SK-N-SH (cell line): Measurements from ENCODE around the gene NAV1. TPM values are rescaled to one million over a fixed set of nuclear protein-coding genes. Genes with fewer than 3 reads are reported as not detected.
A peak's percentile ranks its signal among the peaks of the same experiment; 100 is the strongest.

Experiments
- CTCF ChIA-PET: fragments of 300-600, 350-600 bp; formaldehyde crosslinking; extraction: SDS; loops from one replicate; lab custom pipeline; 2021; lab: Yijun Ruan, JAX
- POLR2A ChIA-PET: fragments of 350-600 bp; sonication (Branson Sonifier 250); formaldehyde crosslinking; extraction: SDS; loops from one replicate; lab custom pipeline; 2020; ENCODE audit warnings: antibody characterized with exemption, inconsistent platforms; lab: Yijun Ruan, JAX
- DNase-seq: peaks from one replicate; pipeline ENCODE4 v3.0.0; 2012
- H2AFZ ChIP-seq: fragments of 200-600 bp; sonication (generic); 2 replicates; pipeline ENCODE4 v1.8.1; 2016; ENCODE audit warnings: antibody characterized with exemption, mild to moderate bottlenecking, low read depth
- H3F3A ChIP-seq: fragments of 200-600 bp; sonication (generic); replicated peaks from 2 replicates; pipeline ENCODE3; 2016; ENCODE audit warnings: antibody characterized with exemption, mild to moderate bottlenecking; ENCODE audit not compliant: insufficient read depth
- H3K27ac ChIP-seq, 2 experiments: fragments of 200-500 bp in 1 of 2; fragments of 200-600 bp in 1 of 2; sonication (Bioruptor generic) in 1 of 2; sonication (generic), shearing (Covaris generic) in 1 of 2; 2 replicates each; pipeline versions ENCODE4 v1.5.1 to v1.6.1; 2014 to 2016; ENCODE audit warnings: low read depth in 2 of 2, inconsistent platforms in 1 of 2, low read length in 1 of 2, mild to moderate bottlenecking in 1 of 2, mixed read lengths in 1 of 2
- H3K27me3 ChIP-seq: fragments of 200-600 bp; sonication (generic), shearing (Covaris generic); 2 replicates; pipeline ENCODE4 v1.6.1; 2016; ENCODE audit warnings: mixed run types; ENCODE audit not compliant: insufficient read depth
- H3K36me3 ChIP-seq, 2 experiments: fragments of 200-500 bp in 1 of 2; fragments of 200-600 bp in 1 of 2; sonication (Bioruptor generic) in 1 of 2; sonication (generic) in 1 of 2; replicated peaks in 1 of 2; 2 replicates each; pipeline versions ENCODE3 to v1.5.1; 2014 to 2016; ENCODE audit warnings: low read length in 1 of 2, mild to moderate bottlenecking in 1 of 2; ENCODE audit not compliant: insufficient read depth in 2 of 2, control insufficient read depth in 1 of 2
- H3K4me1 ChIP-seq, 2 experiments: fragments of 200-500 bp in 1 of 2; fragments of 200-600 bp in 1 of 2; sonication (Bioruptor generic) in 1 of 2; sonication (generic), shearing (Covaris generic) in 1 of 2; 2 replicates each; pipeline versions ENCODE4 v1.5.1 to v1.6.1; 2014 to 2016; ENCODE audit warnings: low read depth in 1 of 2, low read length in 1 of 2, mixed run types in 1 of 2; ENCODE audit not compliant: insufficient read depth in 2 of 2, control insufficient read depth in 1 of 2
- H3K4me2 ChIP-seq: fragments of 200-600 bp; sonication (generic), shearing (Covaris generic); 2 replicates; pipeline ENCODE4 v1.6.1; 2017; ENCODE audit warnings: mixed run types
- H3K4me3 ChIP-seq, 2 experiments: fragments of 200-500 bp in 1 of 2; fragments of 200-600 bp in 1 of 2; sonication (Bioruptor generic) in 1 of 2; sonication (generic), shearing (Covaris generic) in 1 of 2; 2 replicates each; pipeline versions ENCODE4 v1.5.1 to v1.8.1; 2014 to 2016; ENCODE audit warnings: low read depth in 2 of 2, inconsistent platforms in 1 of 2, low read length in 1 of 2, mild to moderate bottlenecking in 1 of 2, mixed read lengths in 1 of 2, moderate library complexity in 1 of 2
- H3K79me2 ChIP-seq: fragments of 200-600 bp; sonication (generic); 2 replicates; pipeline ENCODE4 v1.8.1; 2017; ENCODE audit warnings: mild to moderate bottlenecking; ENCODE audit not compliant: insufficient read depth
- H3K9ac ChIP-seq: fragments of 200-600 bp; sonication (generic); 2 replicates; pipeline ENCODE4 v1.6.1; 2017; ENCODE audit warnings: mixed run types
- H3K9me2 ChIP-seq: fragments of 200-600 bp; sonication (generic); 2 replicates; pipeline ENCODE4 v1.6.1; 2017; ENCODE audit warnings: mixed run types
- H3K9me3 ChIP-seq: fragments of 200-600 bp; sonication (generic); 2 replicates; pipeline ENCODE4 v1.6.1; 2017; ENCODE audit warnings: mixed run types, mild to moderate bottlenecking, moderate library complexity
- H4K20me1 ChIP-seq: fragments of 200-600 bp; sonication (generic); 2 replicates; pipeline ENCODE4 v1.6.1; 2017; ENCODE audit warnings: mild to moderate bottlenecking, mixed run types; ENCODE audit not compliant: insufficient read depth
- CHD2 ChIP-seq: fragments of 150-350 bp; IDR thresholded peaks from 2 replicates; pipeline ENCODE4 v1.6.1; 2018; ENCODE audit warnings: low read length; ENCODE audit not compliant: partially characterized antibody
- CTCF ChIP-seq: fragments of 200-600 bp; sonication (generic); IDR thresholded peaks from 2 replicates; pipeline ENCODE4 v1.6.1; 2017; ENCODE audit warnings: antibody characterized with exemption, mild to moderate bottlenecking, moderate library complexity
- ELF1 ChIP-seq: IDR thresholded peaks from 2 replicates; pipeline ENCODE4 v1.4.0; 2012
- EP300 ChIP-seq, 2 experiments: IDR thresholded peaks; 2 replicates each; pipeline versions ENCODE4 v1.4.0 to v1.6.1; 2012; ENCODE audit warnings: borderline replicate concordance in 1 of 2, low read depth in 1 of 2, low read length in 1 of 2
- EZH2phosphoT487 ChIP-seq: fragments of 200-600 bp; sonication (generic); IDR thresholded peaks from 2 replicates; pipeline ENCODE4 v1.6.1; 2017; ENCODE audit warnings: low read depth, mixed run types, mild to moderate bottlenecking, antibody characterized with exemption, moderate library complexity, borderline replicate concordance
- FOSL2 ChIP-seq: IDR thresholded peaks from 2 replicates; pipeline ENCODE4 v1.4.0; 2012; ENCODE audit warnings: low read depth, mild to moderate bottlenecking, moderate library complexity, borderline replicate concordance
- FOXM1 ChIP-seq: IDR thresholded peaks from 2 replicates; pipeline ENCODE4 v1.4.0; 2012; ENCODE audit warnings: low read depth, mild to moderate bottlenecking
- GABPA ChIP-seq: IDR thresholded peaks from 2 replicates; pipeline ENCODE4 v1.4.0; 2012; ENCODE audit warnings: low read depth, mild to moderate bottlenecking
- GATA2 ChIP-seq: sonication (generic); formaldehyde crosslinking; IDR thresholded peaks from 2 replicates; pipeline ENCODE4 v1.5.0; 2020; ENCODE audit warnings: mild to moderate bottlenecking, missing genetic modification reagents
- IRF3 ChIP-seq: fragments of 150-350 bp; IDR thresholded peaks from 2 replicates; pipeline ENCODE4 v1.6.1; 2016; ENCODE audit warnings: mild to moderate bottlenecking, low read depth, low read length
- JUND ChIP-seq: IDR thresholded peaks from 2 replicates; pipeline ENCODE4 v1.4.0; 2012
- MAX ChIP-seq: IDR thresholded peaks from 2 replicates; pipeline ENCODE4 v1.4.0; 2012; ENCODE audit warnings: low read depth
- MXI1 ChIP-seq: IDR thresholded peaks from 2 replicates; pipeline ENCODE4 v1.6.1; 2012; ENCODE audit warnings: mild to moderate bottlenecking, low read depth, low read length, improper control_type of control experiment
- NFIC ChIP-seq: IDR thresholded peaks from 2 replicates; pipeline ENCODE4 v1.4.0; 2012; ENCODE audit warnings: borderline replicate concordance
- NRF1 ChIP-seq: IDR thresholded peaks from 2 replicates; pipeline ENCODE4 v1.6.1; 2012; ENCODE audit warnings: low read depth, mild to moderate bottlenecking, low read length
- RCOR1 ChIP-seq: fragments of 150-350 bp; IDR thresholded peaks from 2 replicates; pipeline ENCODE4 v1.6.1; 2017; ENCODE audit warnings: antibody characterized with exemption, low read length
- RFX5 ChIP-seq: IDR thresholded peaks from 2 replicates; pipeline ENCODE4 v1.6.1; 2012; ENCODE audit warnings: mild to moderate bottlenecking, improper control_type of control experiment, low read length
- TAF1 ChIP-seq: IDR thresholded peaks from 2 replicates; pipeline ENCODE4 v1.6.1; 2012; ENCODE audit warnings: low read depth, mild to moderate bottlenecking, low read length, moderate library complexity, borderline replicate concordance
- TEAD4 ChIP-seq: IDR thresholded peaks from 2 replicates; pipeline ENCODE4 v1.4.0; 2012; ENCODE audit warnings: mild to moderate bottlenecking, borderline replicate concordance; ENCODE audit not compliant: insufficient read depth
- USF1 ChIP-seq: IDR thresholded peaks from 2 replicates; pipeline ENCODE4 v1.4.0; 2012; ENCODE audit warnings: low read depth, borderline replicate concordance
- WGBS: methylation state at CpG from one replicate; pipeline ENCODE4 v1.1.6; 2017; ENCODE audit warnings: low lambda C conversion rate; 5-methylcytosine and 5-hydroxymethylcytosine counted together
- polyA plus RNA-seq, 3 experiments: library from polyadenylated mRNA; depleted of rRNA; stranded (reverse); fragments of >200 nt; gene quantifications; 2 replicates each; pipeline ENCODE4 v1.2.3, GENCODE V29; 2012

The NAV1 gene
- polyA plus RNA-seq, 1 of the 3 experiments (the other 2 are of a cell fraction) = 16.1 TPM

GRCh38 chr1:201501812-201502510 lies 37.0 kb upstream of the NAV1 start:
- peak overlapping the region in 1 of 2 experiments; percentile 93; a peak in 1 of 4 replicates for H3K27ac ChIP-seq
- H3K36me3 ChIP-seq = no peaks in the 10 kb centered on the region
- no peak for DNase-seq
- no peaks in the 10 kb centered on the region for H3K27me3 ChIP-seq
- no peak overlapping the region for H3K4me3 ChIP-seq
- peaks cover 27 to 35% of the 10 kb centered on the region in 2 experiments; a peak in 3 of 4 replicates for H3K4me1 ChIP-seq
- H3K9me2 ChIP-seq = no peaks in the 10 kb centered on the region
- WGBS = 92% methylated on average over 6 of the region's 10 CpGs
- ChIA-PET POLR2A (interaction anchor here (0.8 to 1.8 kb wide), 2 partner anchors 15 to 33 kb away, joined by 3 to 6 read pairs; partner anchors contain the start of gene PHLDA3), CTCF (interaction anchor here (1.1 to 31.9 kb wide), 4 partner anchors 11 to 67 kb away, joined by 3 to 860 read pairs (median 54); no protein-coding TSS in a partner anchor)
- no peak overlapping the region for H2AFZ ChIP-seq
- peaks cover 11% of the 10 kb centered on the region; the same call in 1 of the 2 replicates for H4K20me1 ChIP-seq
- TF ChIP-seq GATA2 = no peak
- no peak for TF ChIP-seq RFX5
- TF ChIP-seq ELF1 = no peak
- TF ChIP-seq NRF1 = no peak
- no peak for TF ChIP-seq EZH2phosphoT487
- TF ChIP-seq TEAD4 = no peak
- no peak for TF ChIP-seq CTCF
- no peak for TF ChIP-seq FOXM1
- TF ChIP-seq GABPA = no peak
- no peak for TF ChIP-seq TAF1
- TF ChIP-seq USF1 = no peak
- TF ChIP-seq JUND = no peak
- no peak for TF ChIP-seq MAX
- no peak for TF ChIP-seq IRF3
- no peak for TF ChIP-seq CHD2
- TF ChIP-seq MXI1 = no peak
- no peak for TF ChIP-seq RCOR1
- no peak for TF ChIP-seq FOSL2
- TF ChIP-seq EP300 (IDR thresholded peaks at IDR 0.05; ENCODE audit: borderline replicate concordance in 1 of 2, low read depth in 1 of 2, low read length in 1 of 2) = no peak
- no peak for TF ChIP-seq NFIC
- no peaks in the 10 kb centered on the region for H3K9me3 ChIP-seq
- no peak overlapping the region for H3K9ac ChIP-seq
- peaks cover 14% of the 10 kb centered on the region for H3F3A ChIP-seq
- no peak overlapping the region for H3K4me2 ChIP-seq
- H3K79me2 ChIP-seq = peaks cover 94% of the 10 kb centered on the region
